Liver (tissue), 3 donors: ENCODE data around the gene DUS3L.

ENCODE experiments used
- ATF3 ChIP-seq: IDR thresholded peaks from 2 replicates; pipeline ENCODE4 v1.6.1; 2016; ENCODE audit warnings: antibody characterized with exemption
- CTCF ChIP-seq: fragments of 150-350 bp; IDR thresholded peaks from 2 replicates; pipeline ENCODE4 v1.5.1; 2017; ENCODE audit warnings: improper control_type of control experiment, low read depth, low read length; ENCODE audit not compliant: missing input control
- EGR1 ChIP-seq, 2 donors: IDR thresholded peaks; 2 replicates each; pipeline ENCODE4 v1.6.1; 2016 to 2018; ENCODE audit warnings: antibody characterized with exemption in 2 of 2, low read depth in 2 of 2
- GABPA ChIP-seq, 2 donors: IDR thresholded peaks in 1 of 2; conservative IDR thresholded peaks in 1 of 2; 2 replicates each; pipeline ENCODE4 v1.6.1; 2016; ENCODE audit warnings: antibody characterized with exemption in 2 of 2, mild to moderate bottlenecking in 1 of 2, moderate library complexity in 1 of 2
- JUND ChIP-seq, 2 donors: IDR thresholded peaks; 2 replicates each; pipeline ENCODE4 v1.6.1; 2016; ENCODE audit warnings: antibody characterized with exemption in 2 of 2
- NR2F2 ChIP-seq: IDR thresholded peaks from 2 replicates; pipeline ENCODE4 v1.6.1; 2016; ENCODE audit warnings: antibody characterized with exemption
- RAD21 ChIP-seq, 2 donors: IDR thresholded peaks; 2 replicates each; pipeline ENCODE4 v1.6.1; 2016; ENCODE audit warnings: antibody characterized with exemption in 2 of 2, mild to moderate bottlenecking in 2 of 2
- REST ChIP-seq: IDR thresholded peaks from 2 replicates; pipeline ENCODE4 v1.6.1; 2016; ENCODE audit warnings: antibody characterized with exemption, mild to moderate bottlenecking
- RXRA ChIP-seq, 2 donors: IDR thresholded peaks; 2 replicates each; pipeline ENCODE4 v1.6.1; 2017 to 2018; ENCODE audit warnings: antibody characterized with exemption in 2 of 2, mild to moderate bottlenecking in 1 of 2
- SP1 ChIP-seq: IDR thresholded peaks from 2 replicates; pipeline ENCODE4 v1.6.1; 2018; ENCODE audit warnings: antibody characterized with exemption, mild to moderate bottlenecking
- TAF1 ChIP-seq: conservative IDR thresholded peaks from 2 replicates; pipeline ENCODE4 v1.6.1; 2016; ENCODE audit warnings: antibody characterized with exemption, mild to moderate bottlenecking
- YY1 ChIP-seq: IDR thresholded peaks from 2 replicates; pipeline ENCODE4 v1.6.1; 2016; ENCODE audit warnings: antibody characterized with exemption, mild to moderate bottlenecking
- ZBTB33 ChIP-seq: IDR thresholded peaks from 2 replicates; pipeline ENCODE4 v1.6.1; 2016; ENCODE audit warnings: antibody characterized with exemption
- donor health status: healthy.
- donor health status: healthy.

- no peak for TF ChIP-seq CTCF
- TF ChIP-seq RXRA (IDR thresholded peaks at IDR 0.05), result no peak
- no peak for TF ChIP-seq TAF1
- no peak for TF ChIP-seq RAD21 (IDR thresholded peaks at IDR 0.05)
- TF ChIP-seq GABPA (IDR thresholded peaks at IDR 0.05 in 1 of 2, conservative IDR thresholded peaks at IDR 0.05 in 1 of 2), result no peak
- TF ChIP-seq ATF3, result no peak
- TF ChIP-seq EGR1 (IDR thresholded peaks at IDR 0.05; ENCODE audit: low read depth in 2 of 2), result no peak
- no peak for TF ChIP-seq YY1
- TF ChIP-seq JUND (IDR thresholded peaks at IDR 0.05), result no peak
- no peak for TF ChIP-seq SP1
- no peak for TF ChIP-seq REST
- TF ChIP-seq NR2F2, result no peak
- TF ChIP-seq ZBTB33, result no peak
Observed at GRCh38 chr19:5789351-5789761, 1.6 kb downstream of the DUS3L start.
